GM19397 (cell line): ENCODE data around the gene MEF2D.
A peak's percentile ranks its signal among the peaks of the same experiment; 100 is the strongest.

ENCODE experiments used
- ATAC-seq: cut with Tn5 transposase; IDR thresholded peaks from one replicate; pipeline ENCODE4 v1.9.1; 2021; ENCODE audit warnings: mild to moderate bottlenecking, moderate library complexity; ENCODE audit not compliant: unreplicated experiment

MEF2D gene

GRCh38 chr1:156502391-156502893, 1.9 kb upstream of the MEF2D start:
- no peak for ATAC-seq

- ATAC-seq = peak; percentile 48
These were observed 375 bp upstream of the MEF2D start for GRCh38 chr1:156500793-156501506.

- peak; percentile 1 for ATAC-seq
These were observed 583 bp downstream of the MEF2D start for GRCh38 chr1:156499842-156500542.

GRCh38 chr1:156499194-156499841, 1.3 kb downstream of the MEF2D start:
- no peak for ATAC-seq

- ATAC-seq = no peak
These were observed 2.0 kb downstream of the MEF2D start for GRCh38 chr1:156498432-156499193.

- no peak for ATAC-seq
These were observed 2.7 kb downstream of the MEF2D start for GRCh38 chr1:156497743-156498431.

- no peak for ATAC-seq
These were observed 3.4 kb downstream of the MEF2D start for GRCh38 chr1:156497078-156497742.

- no peak for ATAC-seq
These were observed 4.3 kb downstream of the MEF2D start for GRCh38 chr1:156496211-156496761.

- no peak for ATAC-seq
These were observed 5.0 kb downstream of the MEF2D start for GRCh38 chr1:156495401-156496140.

- no peak for ATAC-seq
These were observed 6.2 kb downstream of the MEF2D start for GRCh38 chr1:156494309-156494895.

- ATAC-seq = no peak
These were observed 6.8 kb downstream of the MEF2D start for GRCh38 chr1:156493742-156494141.

- no peak for ATAC-seq
These were observed 7.4 kb downstream of the MEF2D start for GRCh38 chr1:156493154-156493631.

GRCh38 chr1:156492591-156493080, 7.9 kb downstream of the MEF2D start:
- ATAC-seq = no peak

- no peak for ATAC-seq
These were observed 8.5 kb downstream of the MEF2D start for GRCh38 chr1:156492013-156492590.

- no peak for ATAC-seq
These were observed 9.2 kb downstream of the MEF2D start for GRCh38 chr1:156491151-156491949.

- ATAC-seq = no peak
These were observed 10.1 kb downstream of the MEF2D start for GRCh38 chr1:156490401-156491032.

- no peak for ATAC-seq
These were observed 10.7 kb downstream of the MEF2D start for GRCh38 chr1:156489935-156490293.
